HG03442 (cell line): Measurements from ENCODE around the gene POLE.
A peak's percentile ranks its signal among the peaks of the same experiment; 100 is the strongest.
"Not testable (repeated sequence)": the region's sequence is repeated elsewhere in the genome, so short reads cannot be mapped to it uniquely, and the experiment has no call there.

Source experiments
- ATAC-seq: cut with Tn5 transposase; IDR thresholded peaks from one replicate; pipeline ENCODE4 v1.9.1; 2021; ENCODE audit warnings: mild to moderate bottlenecking, moderate library complexity; ENCODE audit not compliant: unreplicated experiment

Gene POLE

GRCh38 chr12:132719141-132719953 lies 32.2 kb upstream of the POLE start:
- no peak for ATAC-seq

- no peak for ATAC-seq
These were observed 31.5 kb upstream of the POLE start for GRCh38 chr12:132718644-132719043.

GRCh38 chr12:132717531-132718387 lies 30.6 kb upstream of the POLE start:
- ATAC-seq, result no peak

DNA sequence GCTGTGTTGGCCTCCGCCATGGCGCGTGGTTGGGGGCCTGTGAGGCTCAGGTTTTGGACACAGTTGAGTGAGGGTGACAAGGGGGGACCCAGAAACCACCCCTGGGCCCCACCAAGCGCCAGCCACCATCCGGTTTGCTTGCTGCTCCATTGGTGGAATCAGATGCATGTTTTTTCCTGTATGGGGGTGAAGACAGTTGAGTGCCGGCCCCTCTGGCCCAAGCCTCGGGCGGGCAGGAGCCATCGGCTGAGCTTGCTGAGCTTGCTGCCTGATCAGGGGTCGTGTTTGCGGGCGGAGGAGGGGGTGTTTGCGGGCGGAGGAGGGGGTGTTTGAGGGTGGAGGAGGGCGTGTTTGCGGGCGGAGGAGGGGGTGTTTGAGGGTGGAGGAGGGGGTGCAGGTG lies 29.9 kb upstream of the POLE start:
- ATAC-seq, result no peak

- no peak for ATAC-seq
These were observed 29.2 kb upstream of the POLE start for GRCh38 chr12:132716356-132716755.

DNA sequence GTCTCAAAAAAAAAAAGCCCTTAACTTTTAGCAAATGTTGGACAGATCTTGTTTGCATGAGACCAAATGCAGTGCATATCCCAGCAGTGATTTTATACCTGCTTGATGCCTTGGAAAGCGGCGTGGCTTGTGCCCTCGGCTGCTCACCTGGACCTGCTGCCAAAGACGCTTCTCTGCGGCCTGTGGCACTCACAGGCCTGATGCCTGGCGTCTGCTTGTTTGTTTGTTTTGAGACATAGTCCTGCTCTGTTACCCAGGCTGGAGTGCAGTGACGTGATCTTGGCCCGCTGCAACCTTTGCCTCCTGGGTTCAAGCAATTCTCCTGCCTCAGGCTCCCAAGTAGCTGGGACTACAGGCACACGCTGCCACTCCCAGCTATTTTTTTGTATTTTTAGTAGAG lies 28.7 kb upstream of the POLE start:
- no peak for ATAC-seq

DNA sequence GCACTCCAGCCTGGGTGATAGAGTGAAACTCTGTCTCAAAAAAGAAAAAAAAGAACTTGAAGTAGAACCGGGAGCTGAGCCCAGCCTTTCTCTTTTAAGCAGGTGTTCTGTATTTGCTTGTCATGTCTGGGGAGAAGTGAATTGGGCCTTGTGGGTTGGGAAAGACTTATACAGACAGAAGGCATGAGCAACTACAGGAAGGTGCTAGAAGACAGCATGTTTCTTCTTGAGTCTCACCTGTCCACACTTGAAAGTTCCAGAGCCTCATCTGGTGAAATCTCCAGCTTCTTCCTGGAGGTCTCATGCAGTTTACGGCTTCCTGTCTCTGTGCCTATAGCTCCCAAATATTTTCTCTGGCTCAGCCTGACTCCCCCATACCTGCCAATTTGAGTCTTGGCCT lies 26.0 kb upstream of the POLE start:
- ATAC-seq, result no peak

DNA sequence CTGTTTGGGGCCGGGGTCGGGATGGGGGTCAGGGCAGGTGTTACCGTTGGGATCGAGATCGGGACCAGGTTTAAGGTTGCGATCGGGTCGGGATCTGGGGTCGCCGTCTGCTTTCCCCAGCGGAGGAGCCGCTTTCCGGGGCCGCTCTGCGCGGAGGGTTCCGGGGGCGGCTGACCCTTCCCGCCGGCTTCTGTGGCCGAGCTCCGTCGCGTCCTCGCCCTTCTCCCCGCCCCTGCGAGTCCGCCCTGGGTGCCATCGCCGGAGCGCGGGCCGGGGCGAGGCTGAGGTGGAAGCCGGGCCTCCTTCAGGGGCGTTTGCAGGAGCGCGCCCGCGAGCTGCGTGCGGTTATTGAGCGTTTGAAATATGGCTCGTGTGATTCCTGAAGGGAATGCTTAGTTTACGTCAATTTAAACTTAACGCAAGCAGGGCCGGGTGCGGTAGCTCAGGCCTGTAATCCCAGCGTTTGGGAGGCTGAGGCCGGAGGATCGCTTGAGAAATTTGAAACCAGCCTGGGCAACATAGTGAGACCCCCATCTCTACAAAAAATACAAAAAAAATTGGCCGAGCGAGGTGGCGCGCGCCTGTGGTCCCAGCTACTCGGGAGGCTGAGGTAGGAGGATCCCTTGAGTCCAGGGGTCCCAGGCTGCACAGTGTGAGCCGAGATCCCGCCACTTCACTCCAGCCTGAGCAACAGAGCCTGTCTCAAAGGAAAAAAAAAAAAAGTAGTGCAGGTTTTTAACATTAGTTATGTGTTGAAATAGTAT lies 24.1 kb upstream of the POLE start:
- peak; percentile 11 for ATAC-seq

GRCh38 chr12:132710405-132711079 lies 23.4 kb upstream of the POLE start, which contains the start of gene PGAM5:
TSS of gene PGAM5 (plus strand) at chr12:132710842. CDS start at chr12:132710877, 35 bp downstream.
- peak; percentile 88 for ATAC-seq

DNA sequence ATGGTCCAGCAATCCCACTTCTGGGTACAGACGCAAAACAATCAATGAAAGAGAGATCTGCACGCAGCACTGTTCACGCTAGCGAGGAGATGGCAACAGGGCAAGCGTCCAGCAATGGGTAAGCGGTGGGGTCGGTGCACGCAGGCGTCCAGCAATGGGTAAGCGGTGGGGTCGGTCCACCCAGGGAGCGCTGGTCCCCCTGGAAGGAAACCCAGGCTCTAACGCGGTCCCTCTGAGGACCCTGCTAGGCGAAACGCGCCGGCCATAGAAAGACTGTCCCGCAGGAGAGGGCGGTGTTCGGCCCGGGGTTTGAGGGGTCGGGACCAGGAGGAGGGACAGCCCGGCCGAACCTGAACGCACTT lies 22.9 kb upstream of the POLE start:
- ATAC-seq, result peak; percentile 21

GRCh38 chr12:132708150-132708549 lies 21.0 kb upstream of the POLE start:
- no peak for ATAC-seq

DNA sequence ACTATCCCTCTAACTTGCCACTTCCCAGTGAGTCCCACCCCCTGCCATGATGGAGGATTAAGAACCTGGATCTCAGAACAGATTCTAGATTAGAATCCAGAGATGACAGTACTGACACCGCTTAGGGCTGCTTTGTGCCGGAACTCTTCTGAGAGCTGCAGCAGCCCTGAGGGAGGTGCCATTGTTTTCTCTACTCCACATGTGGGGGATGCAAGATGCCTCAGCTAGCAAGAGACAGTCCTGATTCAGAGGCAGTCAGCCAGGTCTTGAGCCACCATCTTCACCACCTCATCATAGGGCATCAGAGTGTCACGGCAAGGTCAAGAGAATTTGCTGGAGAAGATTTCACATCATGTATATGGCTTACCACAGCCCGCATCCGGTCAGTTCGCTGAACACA lies 20.1 kb upstream of the POLE start:
- ATAC-seq, result no peak

DNA sequence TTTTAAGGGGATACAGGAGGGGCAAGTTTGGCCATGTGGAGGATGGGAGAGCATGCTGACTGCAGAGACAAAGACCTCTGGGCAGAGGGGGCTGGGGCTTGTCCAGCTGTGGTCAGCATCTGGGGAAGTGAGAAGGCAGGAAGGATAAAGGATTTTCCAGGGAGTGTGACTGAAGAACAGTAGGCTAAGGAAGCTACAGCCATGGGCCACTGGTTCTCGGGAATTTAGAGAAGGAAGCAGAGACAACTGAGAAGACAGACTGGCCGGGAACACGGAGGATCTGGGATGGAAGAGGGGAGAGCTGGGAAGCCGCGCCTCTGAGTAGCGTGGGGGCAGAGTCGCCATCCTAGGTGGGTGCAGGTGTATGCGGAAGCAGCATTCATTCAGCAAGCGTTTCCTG lies 16.5 kb upstream of the POLE start:
- no peak for ATAC-seq

- ATAC-seq, result no peak
These were observed 15.5 kb upstream of the POLE start for GRCh38 chr12:132702640-132703039.

GRCh38 chr12:132700212-132700822 lies 13.2 kb upstream of the POLE start:
- ATAC-seq, result no peak

DNA sequence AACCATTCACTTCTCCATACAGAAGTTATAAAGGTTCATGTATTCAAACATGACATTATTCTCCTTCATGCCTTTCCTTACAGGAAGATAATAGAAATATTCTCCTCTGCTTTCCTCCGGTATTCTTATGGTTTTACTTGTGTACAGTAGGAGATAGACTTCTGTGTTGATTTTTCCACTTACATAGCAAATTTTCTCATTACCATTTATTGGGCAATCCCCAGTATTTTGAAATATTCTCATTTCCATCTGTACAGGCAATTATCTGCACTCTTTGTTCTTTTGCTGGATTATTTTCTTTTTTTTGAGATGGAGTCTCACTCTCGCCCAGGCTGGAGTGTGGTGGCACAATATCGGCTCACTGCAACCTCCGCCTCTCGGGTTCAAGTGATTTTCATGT lies 11.2 kb upstream of the POLE start:
- no peak for ATAC-seq

- no peak for ATAC-seq
These were observed 8.3 kb upstream of the POLE start for GRCh38 chr12:132695431-132695830.

GRCh38 chr12:132694888-132695287 lies 7.7 kb upstream of the POLE start:
- ATAC-seq, result not testable (repeated sequence)

GRCh38 chr12:132692030-132692429 lies 4.9 kb upstream of the POLE start:
- ATAC-seq, result not testable (repeated sequence)

GRCh38 chr12:132690112-132690511 lies 3.0 kb upstream of the POLE start:
- ATAC-seq, result no peak
